K562 (cell line): ENCODE results near the gene SPTBN4. TPM values are rescaled to one million over a fixed set of nuclear protein-coding genes. Genes with fewer than 3 reads are reported as not detected.

Experiments
- CBFA2T2 ChIP-seq: fragments of 450-650 bp; conservative IDR thresholded peaks from 2 replicates; pipeline ENCODE4 v1.6.1; 2017; ENCODE audit warnings: mild to moderate bottlenecking
- CBX3 ChIP-seq, 2 experiments: IDR thresholded peaks; 1 replicate in 1 of 2; 2 replicates in 1 of 2; pipeline ENCODE4 v1.6.1; 2012; ENCODE audit warnings: inconsistent platforms in 2 of 2, low read length in 2 of 2, borderline replicate concordance in 1 of 2, control low read depth in 1 of 2
- CEBPG ChIP-seq, 3 experiments: fragments of 200-800 bp in 1 of 3; sonication (Bioruptor generic) in 1 of 3; sonication (generic) in 1 of 3; formaldehyde crosslinking in 1 of 3; IDR thresholded peaks in 2 of 3; conservative IDR thresholded peaks in 1 of 3; 2 replicates each; pipeline versions ENCODE4 v1.6.1 to v1.8.0; 2016 to 2022; ENCODE audit warnings: missing compliant biosample characterization in 2 of 3, missing genetic modification characterization in 2 of 3, mild to moderate bottlenecking in 1 of 3, missing genetic modification reagents in 1 of 3
- SMAD3 ChIP-seq: fragments of 450-650 bp; formaldehyde crosslinking; conservative IDR thresholded peaks from 2 replicates; pipeline ENCODE4 v1.4.0; 2020; ENCODE audit warnings: mild to moderate bottlenecking
- SNIP1 ChIP-seq: fragments of 450-650 bp; IDR thresholded peaks from 2 replicates; pipeline ENCODE4 v1.7.1; 2017; ENCODE audit warnings: low read depth, mild to moderate bottlenecking
- TCF3 ChIP-seq: sonication (generic); formaldehyde crosslinking; IDR thresholded peaks from 2 replicates; pipeline ENCODE4 v1.4.0; 2020; ENCODE audit warnings: mild to moderate bottlenecking, missing genetic modification reagents
- ZNF407 ChIP-seq: fragments of 450-650 bp; IDR thresholded peaks from 2 replicates; pipeline ENCODE4 v1.6.1; 2016; ENCODE audit warnings: low read depth
- ZNF76 ChIP-seq: fragments of 250-450 bp; sonication (Bioruptor Pico); IDR thresholded peaks from 2 replicates; pipeline ENCODE4 v1.4.0; 2020; ENCODE audit warnings: mild to moderate bottlenecking, moderate library complexity, borderline replicate concordance
- polyA plus RNA-seq, 8 experiments: library from polyadenylated mRNA; depleted of rRNA in 4 of 8; stranded (reverse) in 5 of 8; unstranded in 3 of 8; fragments of >200 nt; fragmentation: Nextera tagmentation in 2 of 8; fragmentation: Illumina TruSeq in 1 of 8; extraction: Ambion mirVana in 2 of 8; extraction: Trizol in 1 of 8; gene quantifications; 2 replicates each; pipeline versions ENCODE4 v1.2.1 to v1.2.3, GENCODE V29; 2011 to 2014; ENCODE audit warnings: inconsistent platforms in 1 of 8, missing spikeins in 1 of 8
- total RNA-seq, 7 experiments: library from RNA; depleted of rRNA in 6 of 7; stranded (reverse); fragments of >200 nt in 6 of 7; fragmentation: Illumina TruSeq in 2 of 7; extraction: Trizol in 2 of 7; gene quantifications; 2 replicates each; pipeline versions ENCODE4 v1.2.1 to v1.2.3, GENCODE V29; 2011 to 2021; ENCODE audit warnings: low replicate concordance in 1 of 7
- TF ChIP-seq, protein P1 (sequence below), 2 experiments: IDR thresholded peaks; 2 replicates each; pipeline ENCODE4 v1.6.1; 2011; ENCODE audit warnings: borderline replicate concordance in 1 of 2, control low read depth in 1 of 2, low read depth in 1 of 2, low read length in 1 of 2, mild to moderate bottlenecking in 1 of 2, mixed read lengths in 1 of 2, moderate library complexity in 1 of 2; ENCODE audit not compliant: insufficient read depth in 1 of 2, insufficient read length in 1 of 2, poor library complexity in 1 of 2, severe bottlenecking in 1 of 2; ENCODE audit errors: extremely low read depth in 1 of 2
- TF ChIP-seq, protein P2 (sequence below), 2 experiments: fragments of 450-650 bp; IDR thresholded peaks; 2 replicates each; pipeline ENCODE4 v1.6.1; 2016

The SPTBN4 gene
- total and polyA plus RNA-seq, 9 of the 15 experiments (the other 6 are each of a cell fraction or from before 2014, with no cell fraction given) = 0.01 to 1.5 (median 0.86) TPM

GRCh38 chr19:40523322-40524047, 56.7 kb downstream of the SPTBN4 start (continued):
- TF ChIP-seq SNIP1 (no peak), ZNF76 (no peak), TCF3 (no peak), ZNF407 (no peak), CBX3 (IDR thresholded peaks at IDR 0.05; ENCODE audit: borderline replicate concordance in 1 of 2, low read length in 2 of 2) (no peak; a peak in 1 of 3 replicates), CBFA2T2 (no peak), SMAD3 (no peak), CEBPG (CRISPR knock-in tag; IDR thresholded peaks at IDR 0.05) (no peak), CEBPG (tag; conservative IDR thresholded peaks at IDR 0.05 in 1 of 2, IDR thresholded peaks at IDR 0.05 in 1 of 2) (no peak)
- TF ChIP-seq, protein P1, sequence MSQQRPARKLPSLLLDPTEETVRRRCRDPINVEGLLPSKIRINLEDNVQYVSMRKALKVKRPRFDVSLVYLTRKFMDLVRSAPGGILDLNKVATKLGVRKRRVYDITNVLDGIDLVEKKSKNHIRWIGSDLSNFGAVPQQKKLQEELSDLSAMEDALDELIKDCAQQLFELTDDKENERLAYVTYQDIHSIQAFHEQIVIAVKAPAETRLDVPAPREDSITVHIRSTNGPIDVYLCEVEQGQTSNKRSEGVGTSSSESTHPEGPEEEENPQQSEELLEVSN (IDR thresholded peaks at IDR 0.05; ENCODE audit: borderline replicate concordance in 1 of 2, extremely low read depth in 1 of 2, insufficient read depth in 1 of 2, insufficient read length in 1 of 2, low read depth in 1 of 2, low read length in 1 of 2, poor library complexity in 1 of 2, severe bottlenecking in 1 of 2) = no peak
- TF ChIP-seq, protein P2, sequence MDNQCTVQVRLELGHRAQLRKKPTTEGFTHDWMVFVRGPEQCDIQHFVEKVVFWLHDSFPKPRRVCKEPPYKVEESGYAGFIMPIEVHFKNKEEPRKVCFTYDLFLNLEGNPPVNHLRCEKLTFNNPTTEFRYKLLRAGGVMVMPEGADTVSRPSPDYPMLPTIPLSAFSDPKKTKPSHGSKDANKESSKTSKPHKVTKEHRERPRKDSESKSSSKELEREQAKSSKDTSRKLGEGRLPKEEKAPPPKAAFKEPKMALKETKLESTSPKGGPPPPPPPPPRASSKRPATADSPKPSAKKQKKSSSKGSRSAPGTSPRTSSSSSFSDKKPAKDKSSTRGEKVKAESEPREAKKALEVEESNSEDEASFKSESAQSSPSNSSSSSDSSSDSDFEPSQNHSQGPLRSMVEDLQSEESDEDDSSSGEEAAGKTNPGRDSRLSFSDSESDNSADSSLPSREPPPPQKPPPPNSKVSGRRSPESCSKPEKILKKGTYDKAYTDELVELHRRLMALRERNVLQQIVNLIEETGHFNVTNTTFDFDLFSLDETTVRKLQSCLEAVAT (IDR thresholded peaks at IDR 0.05) = no peak
